Head of caudate nucleus (tissue), 42 donors: ENCODE data around the gene ICAM5.
"Not testable (repeated sequence)": the region's sequence is repeated elsewhere in the genome, so short reads cannot be mapped to it uniquely, and the experiment has no call there.

Experiments used
- DNase-seq, 42 donors: peaks; one replicate each; pipeline versions ENCODE4 v3.0.0 to v3.0.0-alpha.2; 2020 to 2021; ENCODE audit warnings: mixed read lengths in 7 of 42
- intact Hi-C: fragments of 100-400 bp; cut with DNase I; formaldehyde crosslinking; loops from one replicate; pipeline ENCODE4 v1.15.0; 2022

The ICAM5 gene

GRCh38 chr19:10269333-10270179, 20.2 kb upstream of the ICAM5 start:
- intact Hi-C loops = loop anchor here (2.0 kb wide), 1 partner anchor 119 kb away; no protein-coding TSS in a partner anchor

GRCh38 chr19:10270180-10270615, 19.6 kb upstream of the ICAM5 start:
- intact Hi-C loops = no loop called here
- peak in 33 of 42 donors; percentile 17 to 74 (median 46) for DNase-seq

More at GRCh38 chr19:10269333-10270179, 20.2 kb upstream of the ICAM5 start:
- DNase-seq = peak; percentile 64 to 93 (median 84)

GRCh38 chr19:10270616-10271394, 18.9 kb upstream of the ICAM5 start, which contains the start of gene ICAM1:
Gene ICAM1, plus strand, starts transcription at chr19:10271120. Its CDS starts 40 bp downstream, at chr19:10271160.
- intact Hi-C loops = no loop called here
- DNase-seq = peak in 28 of 42 donors; percentile 24 to 74 (median 53)

GRCh38 chr19:10271543-10272086, 18.1 kb upstream of the ICAM5 start:
- intact Hi-C loops = no loop called here
- DNase-seq = peak in 1 of 42 donors; percentile 16

- no peak for DNase-seq
- intact Hi-C loops = no loop called here
Observed at GRCh38 chr19:10274589-10274988, 15.2 kb upstream of the ICAM5 start.

- intact Hi-C loops = no loop called here
- DNase-seq = no peak
Observed at GRCh38 chr19:10277795-10278589, 11.8 kb upstream of the ICAM5 start.

GRCh38 chr19:10278935-10279334, 10.8 kb upstream of the ICAM5 start:
- no peak for DNase-seq
- intact Hi-C loops = no loop called here

- DNase-seq = no peak
- intact Hi-C loops = no loop called here
Observed at GRCh38 chr19:10279737-10280442, 9.9 kb upstream of the ICAM5 start.

- DNase-seq, intact Hi-C loops: not testable (repeated sequence)
Observed at GRCh38 chr19:10282043-10282442, 7.7 kb upstream of the ICAM5 start.

GRCh38 chr19:10283301-10284064, 6.3 kb upstream of the ICAM5 start:
- intact Hi-C loops = no loop called here
- DNase-seq = no peak

- DNase-seq = no peak
- intact Hi-C loops = no loop called here
Observed at GRCh38 chr19:10284065-10284959, 5.4 kb upstream of the ICAM5 start.

- DNase-seq = no peak
- intact Hi-C loops = no loop called here
Observed at GRCh38 chr19:10284960-10285278, 4.8 kb upstream of the ICAM5 start.

- DNase-seq = no peak
- intact Hi-C loops = no loop called here
Observed at GRCh38 chr19:10285393-10285792, 4.4 kb upstream of the ICAM5 start.

GRCh38 chr19:10286803-10287737, 2.7 kb upstream of the ICAM5 start, which contains the start of gene ICAM4:
Gene ICAM4, plus strand, starts transcription at chr19:10286955. Its CDS starts 58 bp downstream, at chr19:10287013.
- no peak for DNase-seq
- intact Hi-C loops = no loop called here

- intact Hi-C loops = no loop called here
- DNase-seq = peak; percentile 42 to 88 (median 68)
Observed at GRCh38 chr19:10288662-10289166, 1.0 kb upstream of the ICAM5 start.
